WERI-Rb-1 (cell line): ENCODE data around the gene SERPINA3.

ENCODE experiments used
- DNase-seq: peaks from one replicate; pipeline ENCODE4 v3.0.0-alpha.2; 2020
- H3K27ac ChIP-seq: fragments of 250-450 bp; sonication (Bioruptor Pico); 2 replicates; pipeline ENCODE4 v1.5.1; 2020; ENCODE audit warnings: mild to moderate bottlenecking, moderate library complexity
- H3K27me3 ChIP-seq: fragments of 250-450 bp; sonication (Bioruptor Pico); 2 replicates; pipeline ENCODE4 v1.5.1; 2021; ENCODE audit warnings: mild to moderate bottlenecking, low read depth, moderate library complexity; ENCODE audit not compliant: insufficient read depth, severe bottlenecking
- H3K36me3 ChIP-seq: fragments of 250-450 bp; sonication (Bioruptor Pico); 2 replicates; pipeline ENCODE4 v1.5.1; 2020; ENCODE audit warnings: mild to moderate bottlenecking, moderate library complexity
- H3K4me3 ChIP-seq: 2 replicates; pipeline ENCODE4 v1.5.1; 2011; ENCODE audit warnings: low read depth, mild to moderate bottlenecking, control low read depth, low read length
- H3K9me3 ChIP-seq: fragments of 250-450 bp; sonication (Bioruptor Pico); 2 replicates; pipeline ENCODE4 v1.5.1; 2021; ENCODE audit warnings: mild to moderate bottlenecking, moderate library complexity; ENCODE audit not compliant: severe bottlenecking
- CTCF ChIP-seq: IDR thresholded peaks from 2 replicates; pipeline ENCODE4 v1.5.1; 2011; ENCODE audit warnings: low read depth, mild to moderate bottlenecking, control low read depth, inconsistent platforms, low read length

The SERPINA3 gene

DNA sequence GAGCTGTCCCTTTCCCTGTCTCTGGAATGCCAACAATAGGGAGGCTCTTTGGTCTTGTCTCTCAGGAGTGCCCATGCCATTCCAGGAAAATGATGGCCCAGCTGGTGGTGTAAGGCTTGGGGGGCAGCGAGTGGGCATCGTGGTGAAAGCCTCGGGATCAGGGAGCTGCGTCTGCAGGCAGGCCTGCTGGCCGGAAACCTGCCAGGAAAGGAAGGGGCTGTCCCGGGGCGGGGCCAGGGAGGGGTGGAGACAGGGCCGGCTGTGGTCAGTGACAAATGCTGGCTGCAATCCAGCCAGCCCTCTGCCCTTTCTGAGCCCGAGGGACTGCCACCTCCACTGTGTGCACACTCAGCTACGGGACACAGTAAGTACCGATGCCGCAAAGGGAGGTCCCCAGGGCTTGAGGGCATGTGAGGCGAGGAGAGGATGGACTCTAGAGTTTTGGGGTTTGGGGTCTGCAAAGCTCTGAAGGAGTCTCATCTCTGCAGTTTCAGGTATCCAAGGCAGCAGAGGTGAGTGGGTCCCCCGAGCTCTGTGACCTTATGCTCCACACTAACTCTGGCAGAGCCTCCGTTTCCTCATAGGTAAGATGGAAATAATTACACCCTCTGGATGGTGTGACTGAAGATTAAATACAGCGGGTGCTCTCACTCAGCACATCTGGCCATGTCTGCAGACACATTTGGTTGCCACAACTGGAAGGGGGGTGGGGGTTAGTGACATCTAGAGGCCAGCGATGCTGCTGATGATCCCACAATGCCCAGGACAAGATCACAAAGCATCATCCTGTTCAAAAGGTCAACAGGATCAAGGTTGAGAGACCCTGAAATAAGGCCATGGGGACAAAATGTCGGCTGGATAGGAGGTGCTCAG is 30.8 kb upstream of the SERPINA3 start, which contains the start of gene SERPINA5:
SERPINA5 (plus strand) TSS at position 300 of the 873 bp plus-strand sequence. CDS start 5,937 bp downstream, outside the sequence.
- Histone ChIP-seq H3K27ac (no peak within 1 kb of the TSS), H3K9me3 (no peaks in the 10 kb centered on the region), H3K36me3 (no peaks in the 10 kb centered on the region), H3K4me3 (no peak within 1 kb of the TSS), H3K27me3 (peaks cover 60% of the 10 kb centered on the region)
- DNase-seq: no peak
- no peak for TF ChIP-seq CTCF

GRCh38 chr14:94582199-94582750 is 29.9 kb upstream of the SERPINA3 start:
- no peak for DNase-seq
- Histone ChIP-seq H3K27ac (no peak overlapping the region), H3K36me3 (no peaks in the 10 kb centered on the region), H3K27me3 (peaks cover 64% of the 10 kb centered on the region), H3K4me3 (no peak overlapping the region), H3K9me3 (no peaks in the 10 kb centered on the region)
- no peak for TF ChIP-seq CTCF

- no peak for DNase-seq
- Histone ChIP-seq H3K36me3 (no peaks in the 10 kb centered on the region), H3K9me3 (no peaks in the 10 kb centered on the region), H3K27me3 (peaks cover 67% of the 10 kb centered on the region), H3K4me3 (no peak overlapping the region), H3K27ac (no peak overlapping the region)
- no peak for TF ChIP-seq CTCF
These were observed 29.3 kb upstream of the SERPINA3 start for GRCh38 chr14:94582851-94583250.

DNA sequence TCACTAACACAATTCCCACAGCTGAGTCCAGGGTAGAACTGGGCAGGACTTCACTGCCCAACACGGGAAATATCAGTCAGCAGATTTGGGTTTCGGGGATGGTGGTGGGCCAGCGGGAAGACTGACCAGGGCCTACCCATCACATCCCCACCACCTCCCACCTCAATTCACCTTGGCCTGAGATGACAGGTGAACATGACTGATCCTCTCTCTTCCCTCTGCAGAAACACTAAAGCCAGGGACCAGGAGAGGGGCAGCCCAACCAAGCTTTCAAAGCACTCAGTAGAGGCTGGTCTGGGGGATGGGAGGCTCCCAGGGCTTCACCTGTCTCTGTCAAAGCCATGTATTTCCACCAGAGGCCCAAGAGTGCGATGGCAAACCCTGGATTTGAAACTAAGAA is 28.6 kb upstream of the SERPINA3 start:
- no peak for TF ChIP-seq CTCF
- Histone ChIP-seq H3K27me3 (peaks cover 67% of the 10 kb centered on the region), H3K36me3 (no peaks in the 10 kb centered on the region), H3K9me3 (no peaks in the 10 kb centered on the region), H3K4me3 (no peak overlapping the region), H3K27ac (no peak overlapping the region)
- DNase-seq: no peak

DNA sequence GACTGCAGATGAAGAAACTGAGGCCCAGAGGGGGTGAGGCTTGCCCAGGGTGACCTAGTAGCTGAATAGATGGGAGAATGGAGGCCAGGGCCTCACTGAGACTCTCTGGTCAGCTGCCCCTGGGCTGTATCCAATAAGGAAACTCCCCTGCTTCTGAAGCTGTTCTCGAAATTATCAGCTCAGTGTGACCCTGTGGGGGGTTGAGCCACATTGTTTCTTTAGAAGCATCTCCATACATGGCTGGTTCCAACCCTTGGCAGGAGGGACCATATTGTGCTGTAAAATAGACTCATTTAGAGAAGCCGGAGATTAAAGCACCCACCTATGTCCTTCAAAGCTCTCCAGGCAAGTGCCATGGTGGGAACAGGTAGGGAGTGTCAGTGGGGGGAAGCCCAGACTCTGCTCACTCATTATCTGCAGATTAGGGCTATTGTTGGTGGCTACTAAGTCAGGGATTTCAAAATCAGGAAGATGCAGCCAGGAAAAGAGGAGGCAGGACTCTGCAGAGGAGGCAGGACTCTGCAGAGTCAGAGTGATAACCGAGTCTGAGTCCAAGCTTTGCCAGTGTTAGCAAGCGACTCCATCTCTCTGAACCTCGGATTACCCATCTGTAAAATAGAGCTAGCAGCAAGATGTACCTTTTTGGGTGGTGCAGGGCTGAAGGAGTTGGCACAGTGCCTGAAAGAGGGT is 27.5 kb upstream of the SERPINA3 start:
- H3K4me3 ChIP-seq: no peak overlapping the region

More for the DNA sequence above, 27.5 kb upstream of the SERPINA3 start:
- no peak for DNase-seq
- Histone ChIP-seq H3K9me3 (no peaks in the 10 kb centered on the region), H3K36me3 (no peaks in the 10 kb centered on the region), H3K27ac (no peak overlapping the region), H3K27me3 (peaks cover 69% of the 10 kb centered on the region)
- no peak for TF ChIP-seq CTCF
